ENCODE measurements around the gene ZNF195.

- no peak for TF ChIP-seq YY1 (IDR thresholded peaks at IDR 0.05; ENCODE audit: low read depth)
- TF ChIP-seq MAX (IDR thresholded peaks at IDR 0.05; ENCODE audit: low read depth), result no peak
- TF ChIP-seq CTCF (IDR thresholded peaks at IDR 0.05), result no peak
- no peak for TF ChIP-seq CHD2 (IDR thresholded peaks at IDR 0.05; ENCODE audit: low read length, partially characterized antibody)
- no peak for TF ChIP-seq USF2 (IDR thresholded peaks at IDR 0.05; ENCODE audit: borderline replicate concordance, low read depth, low read length)
- TF ChIP-seq RAD21 (IDR thresholded peaks at IDR 0.05; ENCODE audit: low read length), result no peak
- 0 out of 2 replicates have a peak, but pooled peaks have one; percentile 18 for TF ChIP-seq TCF12 (IDR thresholded peaks at IDR 0.05)
- no peak for TF ChIP-seq RFX5 (IDR thresholded peaks at IDR 0.05; ENCODE audit: low read length)
- TF ChIP-seq REST (IDR thresholded peaks at IDR 0.05; ENCODE audit: low read depth, low read length), result no peak
Observed at GRCh38 chr11:3342709-3343108, 36.2 kb downstream of the ZNF195 start.

All from SK-N-SH (cell line).